Measurements from ENCODE around the gene ALKBH7.
"Not testable (repeated sequence)": the region's sequence is repeated elsewhere in the genome, so short reads cannot be mapped to it uniquely, and the experiment has no call there.

Gene ALKBH7

DNA sequence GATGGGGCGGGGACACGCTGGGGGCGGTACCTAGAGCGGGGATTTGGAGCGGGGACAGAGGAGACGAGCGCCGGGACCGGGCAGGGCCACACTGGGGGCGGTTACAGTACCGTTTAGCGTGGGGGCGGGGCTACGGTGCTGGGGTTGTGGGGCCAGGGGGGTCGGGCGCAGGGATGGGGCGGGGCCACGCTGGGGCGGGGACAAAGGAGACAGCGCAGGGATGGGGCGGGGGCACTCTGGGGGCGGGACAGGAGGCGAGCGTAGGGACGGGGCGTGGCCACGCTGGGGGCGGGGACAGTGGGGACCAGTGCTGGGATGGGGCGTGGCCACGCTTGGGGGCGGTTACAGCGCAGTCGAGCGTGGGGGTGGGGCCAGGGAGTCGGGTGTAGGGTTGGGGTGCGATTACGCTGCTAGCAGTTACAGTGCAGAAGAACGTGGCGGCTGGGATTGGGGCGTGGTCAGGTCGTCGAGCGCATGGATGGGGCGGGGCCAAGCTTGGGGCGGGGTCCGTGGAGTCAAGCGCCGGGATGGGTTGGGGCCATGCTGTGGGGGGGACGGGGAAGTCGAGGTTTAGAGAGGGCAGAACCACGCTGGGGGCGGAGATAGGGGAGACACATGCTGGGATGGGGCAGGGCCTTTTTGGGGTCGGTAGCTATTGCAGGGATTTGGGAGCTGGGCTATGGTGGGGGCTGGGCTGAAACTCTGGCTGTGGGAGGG lies 660 bp downstream of the ALKBH7 start:
- peak; percentile 94 for DNase-seq

DNA sequence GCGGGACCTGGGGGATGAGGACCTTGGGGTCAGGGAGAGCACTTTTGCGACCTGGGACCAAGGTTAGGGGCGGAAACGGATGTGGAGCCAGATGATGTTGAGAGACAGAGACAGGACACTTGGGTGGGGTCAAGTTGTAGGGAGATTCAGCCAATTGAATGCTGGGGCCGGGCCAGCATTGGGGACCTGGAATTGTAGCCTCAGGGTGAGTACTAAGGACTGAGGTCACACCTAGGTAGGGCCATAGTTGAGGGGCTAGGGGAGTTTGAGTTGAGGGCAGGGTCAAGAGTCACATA lies 1.2 kb downstream of the ALKBH7 start:
- no peak for DNase-seq

DNA sequence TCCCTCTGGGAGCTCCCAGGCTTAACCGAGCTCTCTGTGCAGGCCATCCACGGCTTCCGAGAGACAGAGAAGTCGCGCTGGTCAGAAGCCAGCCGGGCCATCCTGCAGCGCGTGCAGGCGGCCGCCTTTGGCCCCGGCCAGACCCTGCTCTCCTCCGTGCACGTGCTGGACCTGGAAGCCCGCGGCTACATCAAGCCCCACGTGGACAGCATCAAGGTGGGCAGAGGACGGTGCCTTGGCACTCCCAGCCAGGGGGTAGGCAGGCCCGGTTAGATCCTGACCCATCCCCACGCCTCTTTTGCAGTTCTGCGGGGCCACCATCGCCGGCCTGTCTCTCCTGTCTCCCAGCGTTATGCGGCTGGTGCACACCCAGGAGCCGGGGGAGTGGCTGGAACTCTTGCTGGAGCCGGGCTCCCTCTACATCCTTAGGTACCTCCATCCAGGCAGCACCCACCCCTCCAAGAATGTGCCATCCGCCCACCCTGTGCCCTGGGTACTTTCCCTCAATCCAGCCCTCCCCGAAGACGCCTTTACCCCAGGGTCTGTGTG lies 1.6 kb downstream of the ALKBH7 start:
- DNase-seq: no peak

- no peak for DNase-seq
Measured at GRCh38 chr19:6374711-6375410, 2.3 kb downstream of the ALKBH7 start.

DNA sequence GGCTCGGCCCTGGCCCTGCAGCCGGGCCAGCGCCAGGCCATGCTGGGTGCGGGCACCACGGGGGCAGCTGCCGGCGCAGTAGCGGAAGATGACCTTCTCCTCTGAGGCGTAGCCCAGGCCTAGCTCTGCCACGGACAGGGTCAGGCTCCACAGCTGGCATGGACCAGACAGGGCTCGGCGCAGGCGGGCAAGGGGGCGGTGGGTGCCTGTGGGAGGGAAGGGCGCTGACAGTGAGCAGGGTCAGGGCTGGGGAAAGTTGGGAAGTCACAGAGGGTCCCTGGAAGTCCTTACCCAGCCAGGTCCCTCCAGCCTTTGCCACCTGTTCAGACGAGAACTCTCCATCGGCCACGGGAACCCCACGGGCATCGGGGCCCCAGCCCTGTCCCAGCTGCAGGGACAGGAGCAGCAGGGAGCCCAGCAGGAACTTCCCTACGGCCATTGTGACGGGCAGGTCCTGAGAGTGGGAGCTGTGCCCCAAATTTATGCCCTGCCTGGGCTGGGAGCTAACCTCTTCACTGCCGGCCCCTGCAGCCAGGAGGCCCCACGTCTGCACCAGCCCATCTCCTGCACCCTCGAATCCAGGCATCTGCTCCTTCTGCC lies 2.9 kb downstream of the ALKBH7 start, which contains the start of gene PSPN:
Gene PSPN (minus strand): TSS at position 523 of the 600 bp plus-strand sequence. CDS start 84 bp downstream, at position 439.
- no peak for DNase-seq

GRCh38 chr19:6376512-6377190 lies 4.1 kb downstream of the ALKBH7 start:
- DNase-seq: no peak

DNA sequence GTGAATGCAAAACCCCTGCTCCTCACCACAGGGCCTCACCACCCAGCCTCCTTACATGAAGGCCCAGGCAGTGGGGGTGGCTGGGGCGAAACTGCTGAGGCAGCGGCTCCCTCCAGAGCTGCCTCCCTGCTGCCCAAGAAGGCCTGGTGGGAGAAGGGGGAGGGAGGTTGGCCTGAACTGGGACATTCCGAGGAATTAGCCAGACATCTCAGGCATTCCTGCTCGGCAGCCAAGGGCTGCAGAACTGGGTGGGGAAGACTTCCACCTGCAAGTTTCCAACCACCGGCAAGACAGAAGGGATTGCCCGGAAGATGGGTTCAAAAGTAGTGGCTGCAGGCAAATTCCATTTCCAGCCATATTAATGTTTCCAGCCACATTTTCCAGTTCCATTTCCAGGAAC lies 5.4 kb downstream of the ALKBH7 start:
- DNase-seq: no peak

GRCh38 chr19:6378486-6378885 lies 5.9 kb downstream of the ALKBH7 start:
- no peak for DNase-seq

- no peak for DNase-seq
Measured at GRCh38 chr19:6379744-6380143, 7.2 kb downstream of the ALKBH7 start.

GRCh38 chr19:6381030-6381750 lies 8.6 kb downstream of the ALKBH7 start:
- DNase-seq: no peak

GRCh38 chr19:6383188-6383587 lies 10.6 kb downstream of the ALKBH7 start:
- DNase-seq: no peak

DNA sequence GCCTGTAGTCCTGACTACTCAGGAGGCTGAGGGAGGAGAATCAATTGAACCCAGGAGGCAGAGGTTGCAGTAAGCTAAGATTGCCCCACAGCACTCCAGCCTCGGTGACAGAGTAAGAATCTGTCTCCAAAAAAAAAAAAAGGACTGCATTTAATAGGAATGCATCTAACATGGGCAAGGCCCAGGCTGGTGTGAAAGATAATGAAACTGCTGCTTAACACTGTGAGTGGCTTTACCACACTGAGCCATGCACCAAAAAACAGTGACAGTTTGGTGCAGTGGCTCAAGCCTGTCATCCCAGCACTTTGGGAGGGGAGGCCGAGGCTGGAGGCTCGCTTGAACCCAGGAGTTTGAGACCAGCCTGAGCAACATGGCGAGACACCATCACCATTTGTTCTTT lies 11.8 kb downstream of the ALKBH7 start:
- no peak for DNase-seq

DNA sequence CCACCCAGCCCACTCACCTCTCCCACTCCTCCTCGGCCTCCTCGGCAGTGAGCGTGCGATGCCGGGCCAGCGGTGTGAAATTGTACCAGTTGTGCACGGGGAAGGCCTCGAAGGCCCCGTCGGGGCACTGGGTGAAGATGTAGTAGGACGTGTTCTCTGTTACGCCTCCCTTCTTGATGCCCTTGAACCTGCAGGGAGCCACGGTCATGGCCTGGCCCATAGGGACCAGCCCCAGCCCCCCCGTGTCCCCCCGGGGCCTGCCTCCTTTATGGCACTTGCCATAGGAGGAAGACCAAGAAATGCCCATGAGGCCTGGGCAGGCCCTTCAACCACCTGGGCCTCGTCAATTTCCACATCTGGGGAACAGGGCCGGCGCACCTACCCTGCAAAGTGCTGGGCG lies 14.8 kb downstream of the ALKBH7 start:
- no peak for DNase-seq

- DNase-seq: no peak
Measured at GRCh38 chr19:6392221-6393073, 19.9 kb downstream of the ALKBH7 start.

DNA sequence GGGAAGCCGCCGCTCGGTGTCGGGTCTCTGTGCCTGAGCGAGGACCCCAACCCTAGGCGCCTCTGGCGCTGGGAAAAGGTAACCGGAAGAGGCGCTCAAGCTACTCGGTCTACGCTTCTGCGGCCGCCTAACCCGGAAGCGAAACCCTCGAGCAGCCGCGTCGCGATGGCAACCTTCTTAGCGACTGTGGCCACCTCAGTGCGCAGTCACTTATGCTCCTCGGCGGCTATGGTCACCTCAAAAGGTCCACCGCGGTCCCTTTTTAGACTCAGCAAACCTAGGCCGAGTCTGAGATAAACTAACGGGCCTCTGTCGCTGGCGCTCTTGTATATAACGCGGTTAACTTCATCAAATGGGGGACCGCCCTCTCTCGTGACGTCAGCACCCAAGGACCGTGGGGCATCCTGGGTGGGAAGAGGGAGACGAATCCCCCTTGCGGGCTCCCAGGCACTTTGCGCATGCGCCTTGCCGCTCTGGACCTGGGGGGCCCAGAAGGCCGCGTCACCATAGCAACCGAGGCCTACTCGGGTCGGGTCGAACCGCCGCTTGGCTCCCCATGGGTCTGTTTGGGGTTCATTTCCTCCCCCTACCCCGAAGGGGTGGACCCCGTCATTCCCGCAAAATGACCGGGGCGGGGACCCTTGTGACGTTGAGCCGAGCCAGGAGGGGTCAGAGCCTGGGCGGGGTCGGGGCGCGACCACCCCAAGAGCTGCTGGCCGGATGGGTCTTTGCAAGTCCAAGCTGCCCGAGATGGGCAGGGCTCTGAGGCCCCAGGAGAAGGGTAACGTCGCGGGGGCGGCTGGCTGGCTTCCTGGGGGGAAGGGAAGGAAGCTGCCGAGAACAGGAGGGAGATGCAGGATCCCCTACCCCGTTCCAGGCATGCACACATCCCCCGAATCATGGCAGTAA lies 20.7 kb downstream of the ALKBH7 start, which contains the start of gene GTF2F1:
Gene GTF2F1 (minus strand): TSS at position 91 of the 909 bp plus-strand sequence. CDS start 169 bp downstream, outside the sequence.
- DNase-seq: peak; percentile 94

- no peak for DNase-seq
Measured at GRCh38 chr19:6393983-6394412, 21.4 kb downstream of the ALKBH7 start.

- no peak for DNase-seq
Measured at GRCh38 chr19:6394831-6395230, 22.2 kb downstream of the ALKBH7 start.

GRCh38 chr19:6396305-6396704 lies 23.7 kb downstream of the ALKBH7 start:
- DNase-seq: no peak

DNA sequence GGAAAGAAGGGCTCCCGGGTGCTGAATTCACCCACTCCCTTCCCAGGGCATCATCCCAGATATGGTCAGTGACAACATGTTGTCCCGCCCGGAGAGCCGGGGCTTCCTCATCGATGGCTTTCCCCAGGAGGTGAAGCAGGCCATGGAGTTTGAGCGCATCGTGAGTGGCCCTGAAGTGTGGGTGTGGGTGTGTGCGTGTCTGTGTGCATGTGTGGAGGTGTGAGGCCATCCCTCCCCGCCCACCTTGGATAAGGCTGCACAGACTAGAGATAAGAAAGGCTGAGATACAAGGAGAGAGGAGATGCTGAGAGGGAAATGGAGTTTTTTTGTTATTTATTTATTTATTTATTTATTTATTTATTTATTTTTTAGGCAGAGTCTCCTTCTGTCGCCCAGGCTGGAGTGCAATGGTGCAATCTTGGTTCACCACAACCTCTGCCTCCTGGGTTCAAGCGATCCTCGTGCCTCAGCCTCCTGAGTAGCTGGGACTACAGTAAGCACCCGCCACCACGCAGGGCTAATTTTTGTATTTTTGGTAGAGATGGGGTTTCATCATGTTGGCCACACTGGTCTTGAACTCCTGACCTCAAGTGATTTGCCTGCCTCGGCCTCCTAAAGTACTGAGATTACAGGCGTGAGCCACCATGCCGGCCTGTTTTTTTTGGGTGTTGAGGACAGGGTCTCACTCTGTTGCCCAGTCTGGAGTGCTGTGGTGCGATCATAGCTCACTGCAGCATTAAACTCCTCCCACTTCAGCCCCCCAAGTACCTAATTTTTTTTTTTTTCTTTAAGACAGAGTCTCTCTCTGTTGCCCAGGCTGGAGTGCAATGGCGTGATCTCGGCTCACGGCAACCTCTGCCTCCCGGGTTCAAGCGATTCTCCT lies 27.7 kb downstream of the ALKBH7 start:
- DNase-seq: not testable (repeated sequence)
